Stimulated activated CD8-positive, alpha-beta memory T cell treated with anti-CD3 and anti-CD28 coated beads, Interleukin-15, amount 100 ng/mL, for 4 hours (primary cell): Measurements from ENCODE around the gene DAB2.

Source experiments
- DNase-seq, 2 donors: peaks; one replicate each; pipeline ENCODE4 v3.0.0-alpha.2; 2020; ENCODE audit warnings: low read depth in 2 of 2

DAB2 gene

DNA sequence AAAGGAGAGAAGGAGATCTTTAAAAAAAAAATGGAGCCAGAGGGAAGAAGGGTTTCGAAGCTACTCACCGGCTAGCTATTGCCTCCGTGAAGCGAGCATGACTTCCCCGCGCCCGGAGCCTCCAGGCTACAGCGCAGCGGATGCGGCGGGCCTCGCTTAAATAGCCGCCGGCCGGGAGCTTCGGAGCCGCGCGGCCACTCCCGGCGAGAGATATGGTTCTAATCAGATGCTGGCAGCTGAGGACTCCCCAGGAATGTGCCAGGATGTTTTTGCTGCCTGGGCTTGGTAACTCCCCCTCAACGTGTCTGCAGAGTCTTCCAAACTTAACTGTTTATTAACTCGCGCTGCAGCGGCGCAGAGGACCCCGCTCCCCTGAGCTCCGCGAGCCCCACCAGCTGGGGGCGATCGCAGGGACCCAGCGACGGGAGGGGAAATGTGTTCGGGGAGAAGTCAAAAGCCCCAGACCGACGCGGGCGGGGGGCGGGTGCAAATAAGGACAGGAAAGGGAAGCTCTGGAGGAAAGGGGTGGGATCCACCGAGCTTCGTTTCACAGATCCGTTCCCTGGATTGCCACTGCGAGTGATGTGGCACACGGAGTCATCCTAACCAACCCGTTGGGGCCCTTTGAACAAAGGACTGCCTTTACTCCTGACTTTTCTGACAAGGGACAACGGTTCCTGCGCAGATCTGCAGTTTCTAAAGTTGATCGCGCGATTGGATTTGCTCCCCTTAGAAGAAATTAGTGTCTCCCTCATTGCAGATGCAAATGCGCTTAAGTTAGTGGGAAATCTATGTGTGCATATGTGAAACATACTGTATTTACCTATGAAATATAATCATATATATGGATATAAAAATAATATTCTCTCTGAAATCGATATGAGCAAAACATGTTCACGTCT is at the start of gene DAB2:
Gene DAB2 (minus strand): TSS at position 245 of the 902 bp plus-strand sequence. CDS start 30,660 bp downstream, outside the sequence.
- peak in 1 of 2 donors; percentile 13 for DNase-seq

DNA sequence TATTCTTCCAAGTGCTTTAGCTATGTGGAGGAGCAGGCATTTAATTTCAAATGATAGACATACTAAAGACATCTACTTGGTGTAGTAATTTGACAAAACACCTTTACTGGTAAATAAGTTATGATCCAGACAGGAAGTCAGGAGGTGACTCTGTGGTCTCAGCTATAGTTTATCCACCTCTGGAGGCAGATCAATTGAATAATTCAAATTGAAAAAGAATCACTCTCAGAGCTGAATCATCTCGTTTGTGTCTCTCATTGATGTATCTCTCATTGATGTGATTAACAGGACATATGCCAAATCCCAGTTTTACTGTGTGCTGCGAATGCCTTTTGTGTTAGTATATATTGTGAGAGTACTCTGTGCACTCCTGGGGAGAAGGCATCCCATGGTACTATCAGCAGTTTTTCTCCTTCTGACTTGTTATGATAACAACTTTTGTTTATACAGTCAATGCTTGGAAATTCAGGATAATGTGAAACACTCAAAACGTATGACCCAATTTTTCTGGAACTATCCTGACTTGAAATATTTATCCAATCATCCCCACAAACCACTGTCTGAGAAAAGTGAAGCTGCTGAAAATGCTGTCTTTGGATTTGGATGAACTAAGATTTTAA is 48.5 kb upstream of the DAB2 start:
- DNase-seq = no peak

DNA sequence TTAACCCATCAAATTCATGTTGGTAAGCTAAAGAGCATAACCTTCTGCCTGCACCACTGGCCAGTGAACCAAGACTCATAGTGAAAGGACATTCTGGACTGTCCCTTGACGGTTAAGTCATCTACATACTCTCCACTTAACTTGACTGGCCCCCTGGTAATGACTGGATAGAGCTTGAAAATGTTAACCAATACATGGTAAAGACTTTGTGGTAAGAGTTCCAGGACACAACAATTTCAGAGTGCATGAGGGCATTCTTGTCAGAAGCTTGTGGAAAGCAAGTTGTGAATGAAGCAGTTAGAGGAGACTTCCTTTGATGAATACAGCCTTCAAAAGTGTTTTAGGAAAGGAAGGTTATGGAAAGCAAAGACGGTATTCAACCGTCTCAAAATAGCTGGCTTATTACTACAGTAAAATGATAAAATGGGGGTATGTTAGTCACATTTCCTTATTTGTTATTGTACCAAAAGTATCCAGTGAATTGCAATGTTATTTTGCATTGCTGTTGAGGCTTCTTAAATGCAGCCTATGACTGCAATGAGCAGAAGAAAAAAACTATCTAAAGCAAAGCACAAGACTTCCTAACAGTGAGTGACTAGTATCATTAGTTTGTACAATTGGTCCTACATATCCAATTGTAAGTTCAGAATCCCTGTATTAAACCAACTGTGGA is 47.2 kb upstream of the DAB2 start:
- no peak for DNase-seq

DNA sequence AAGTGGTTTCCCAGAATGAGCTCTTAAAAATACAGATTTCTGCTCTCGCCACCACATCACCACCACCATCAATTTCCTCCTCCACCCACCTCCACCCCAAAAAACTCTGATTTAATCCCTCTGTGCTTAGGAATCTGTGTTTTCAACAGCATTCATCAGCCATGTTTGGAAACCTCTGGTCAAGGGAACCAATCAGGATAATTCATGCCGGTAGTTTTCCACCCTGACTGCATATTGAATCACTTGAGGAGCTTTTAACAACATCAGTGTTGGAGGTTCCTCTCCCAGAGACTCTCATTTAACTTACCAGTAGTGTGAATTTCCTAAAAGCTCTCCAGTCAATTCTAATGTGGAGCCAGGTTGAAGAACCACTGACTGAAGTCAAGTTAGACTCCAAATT is 46.0 kb upstream of the DAB2 start:
- DNase-seq = no peak

DNA sequence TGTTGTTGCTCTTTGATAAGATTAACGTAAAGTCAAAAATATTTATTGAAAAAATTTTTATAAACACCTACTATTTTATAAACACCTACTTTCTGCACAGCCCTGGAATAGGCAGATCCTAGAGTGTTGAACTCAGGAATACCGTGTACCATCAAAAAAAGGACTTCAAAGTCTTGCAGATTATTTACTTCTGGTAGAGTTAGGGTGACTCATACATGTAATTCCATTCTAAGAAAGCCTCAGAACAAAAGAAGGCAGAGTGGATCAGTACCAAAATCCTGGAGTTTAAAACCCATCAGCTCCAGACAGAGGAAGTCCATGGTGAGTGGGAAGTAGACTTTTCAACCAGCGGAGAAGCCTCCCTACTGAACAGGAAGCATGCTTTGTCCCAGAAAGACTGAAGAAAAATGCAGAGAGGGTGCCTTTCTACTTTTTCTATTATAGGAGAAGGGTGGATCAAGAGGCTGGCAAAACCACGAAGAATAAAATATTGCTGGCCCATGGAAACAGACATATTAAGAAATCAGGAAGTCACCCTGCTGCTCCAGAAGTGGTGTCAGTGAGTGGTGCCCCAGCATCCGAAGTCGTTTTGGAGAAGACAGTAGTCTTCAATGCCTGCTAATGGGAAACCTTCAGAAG is 45.1 kb upstream of the DAB2 start:
- DNase-seq = no peak

DNA sequence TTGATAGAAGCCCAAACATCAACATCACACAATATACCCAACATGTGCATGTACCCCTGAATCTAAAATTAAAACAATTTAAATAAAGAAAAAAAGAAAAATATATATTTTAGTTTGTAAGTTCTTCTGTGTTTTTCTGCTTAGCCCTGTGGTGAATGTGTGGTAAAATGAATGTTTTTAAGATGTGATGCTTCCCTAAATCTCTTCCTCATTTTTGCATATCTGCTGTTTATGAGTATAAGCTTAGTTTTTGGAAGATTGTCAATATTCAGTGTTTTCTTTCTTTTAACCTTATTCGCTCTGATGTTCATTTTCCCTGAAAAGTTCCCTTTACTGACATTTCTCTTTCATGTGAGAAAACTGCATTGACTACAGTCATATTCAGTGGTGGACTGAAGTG is 44.4 kb upstream of the DAB2 start:
- DNase-seq = no peak

DNA sequence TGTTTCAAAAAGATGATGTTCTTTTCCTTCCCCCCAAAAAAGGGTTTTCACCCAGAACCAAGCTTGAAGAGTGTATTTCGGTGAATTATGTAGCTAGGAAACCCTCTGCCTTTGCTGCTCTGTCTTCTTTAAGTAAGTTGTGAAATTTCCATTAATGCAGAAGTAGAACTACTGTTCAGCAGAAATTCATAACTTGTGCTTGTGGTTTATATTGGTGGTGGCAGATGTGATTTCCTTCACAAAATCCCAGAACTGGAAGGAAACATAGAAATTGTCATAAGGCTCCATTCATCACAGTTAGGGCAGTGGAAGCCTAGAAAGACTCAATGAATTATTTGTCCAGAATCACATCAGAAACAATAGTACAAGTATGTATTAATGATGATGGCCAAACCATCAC is 42.1 kb upstream of the DAB2 start:
- no peak for DNase-seq

DNA sequence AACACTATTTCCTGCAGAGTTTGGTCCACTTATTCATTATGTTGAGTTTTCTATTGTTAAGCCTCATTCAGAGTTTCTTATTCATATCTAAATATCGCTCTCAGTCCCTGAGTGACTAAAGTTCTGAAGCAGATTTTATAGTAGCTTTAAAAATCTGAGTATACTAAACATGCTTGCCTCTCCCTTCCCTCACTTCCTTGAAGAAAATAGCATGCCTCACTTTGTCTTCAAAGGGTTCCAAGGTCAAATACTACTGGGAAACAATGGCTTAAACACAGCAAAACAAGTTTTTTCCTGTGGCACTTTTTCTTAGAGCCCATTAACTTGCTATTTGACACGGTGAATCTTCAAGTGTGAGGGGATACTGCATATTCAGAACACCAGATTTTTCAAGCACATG is 41.1 kb upstream of the DAB2 start:
- DNase-seq = no peak

DNA sequence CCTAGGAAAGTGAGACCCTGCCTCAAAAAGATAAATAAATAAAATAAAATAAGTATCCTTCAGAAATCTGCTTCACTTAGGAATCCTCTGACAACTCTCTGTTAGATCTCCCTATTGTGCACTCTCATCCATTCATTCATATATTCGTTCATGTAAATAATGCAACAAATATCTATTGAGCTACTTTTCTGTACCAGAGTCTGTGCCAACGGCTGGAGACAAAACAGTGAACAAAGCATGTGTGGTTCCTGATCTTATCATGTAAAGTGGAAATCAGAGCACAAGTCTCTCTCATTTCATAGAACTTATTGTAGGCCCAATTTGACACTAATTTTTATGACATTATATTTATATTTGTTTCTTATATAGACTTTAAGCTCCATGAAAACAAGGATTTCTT is 40.3 kb upstream of the DAB2 start:
- DNase-seq = no peak

DNA sequence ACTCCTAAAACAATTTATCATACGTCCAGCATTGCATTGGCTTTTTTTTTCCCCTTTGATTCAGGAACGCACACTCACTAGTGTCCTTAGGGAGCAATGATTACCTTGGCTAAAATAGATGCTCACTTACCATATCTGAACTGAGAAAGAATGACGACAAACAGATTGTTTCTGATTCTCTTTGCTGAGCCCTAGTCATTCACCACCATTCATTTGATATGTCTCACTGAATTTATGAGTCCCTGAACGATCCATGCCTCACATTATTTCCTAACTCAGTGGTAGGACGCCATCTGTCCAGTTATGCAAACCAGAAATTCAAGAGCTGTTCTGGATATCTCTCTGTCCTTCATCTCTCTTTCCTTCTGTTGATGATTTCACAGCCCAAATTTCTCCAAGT is 39.3 kb upstream of the DAB2 start:
- no peak for DNase-seq

DNA sequence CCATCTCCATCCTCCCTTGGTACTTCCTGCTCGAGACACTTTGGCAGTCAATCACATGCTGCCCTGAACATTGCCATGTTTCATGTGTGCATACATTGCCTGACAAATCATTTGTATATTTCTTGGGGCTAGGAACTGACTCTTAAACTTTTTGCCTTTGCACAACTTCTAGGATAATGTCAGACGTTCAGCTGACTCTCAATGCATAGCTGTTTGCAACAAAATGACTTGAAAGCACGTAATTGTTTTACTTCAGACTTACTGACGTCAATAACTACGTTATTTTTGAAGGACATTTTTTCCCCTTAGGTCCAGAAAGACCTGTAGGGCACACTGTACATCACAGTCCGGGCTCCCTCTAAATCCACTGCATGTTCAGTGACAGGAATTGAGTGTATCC is 37.4 kb upstream of the DAB2 start:
- no peak for DNase-seq

DNA sequence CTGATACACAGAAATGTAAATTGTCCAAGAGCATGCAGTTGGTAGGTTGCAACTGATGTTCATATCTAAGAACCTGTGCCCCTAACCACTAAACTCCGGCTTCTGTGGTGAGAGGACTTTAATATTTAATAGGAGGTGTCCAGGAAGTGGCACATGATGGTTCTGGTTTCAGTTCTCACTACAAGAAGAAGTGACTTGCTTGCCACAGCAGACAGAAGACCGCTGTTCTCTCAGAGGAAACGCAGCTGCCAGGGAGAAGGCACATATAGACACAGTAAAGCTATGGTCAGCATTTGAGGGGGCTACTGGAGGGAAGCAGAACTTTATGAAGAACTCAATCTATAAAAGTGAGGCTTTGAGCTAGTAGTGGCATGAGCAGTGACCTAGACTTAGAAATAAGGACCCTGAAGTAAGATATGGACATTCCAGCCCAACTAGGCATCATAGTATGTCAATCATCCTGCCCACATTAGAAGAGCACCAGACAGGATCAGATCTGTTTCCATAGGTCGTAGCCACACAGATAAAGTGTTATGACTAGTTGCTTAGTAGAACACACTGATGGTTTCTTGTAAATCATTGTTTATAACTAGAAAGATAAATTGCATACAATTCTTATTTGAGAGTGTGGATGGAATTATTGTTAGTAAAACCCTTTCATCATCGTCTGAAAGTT is 36.4 kb upstream of the DAB2 start:
- no peak for DNase-seq

DNA sequence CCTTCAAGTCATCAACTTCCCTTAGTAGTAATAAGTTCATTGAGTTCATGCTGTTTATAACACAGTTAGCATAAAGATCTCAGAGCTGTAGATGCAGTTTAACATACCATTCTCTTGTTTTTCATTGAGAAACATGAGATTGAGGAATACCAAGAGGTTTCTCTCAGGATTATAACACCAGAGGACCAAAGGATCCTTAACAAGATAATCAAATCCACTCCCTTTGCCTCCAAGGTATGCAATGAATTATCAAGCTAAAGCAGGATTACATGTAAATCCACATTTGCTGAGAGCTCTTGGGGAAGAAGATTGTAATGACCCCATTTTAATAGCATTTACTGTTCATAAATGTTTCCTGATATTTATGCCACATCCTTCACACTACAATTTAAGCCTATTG is 35.1 kb upstream of the DAB2 start:
- DNase-seq = no peak

DNA sequence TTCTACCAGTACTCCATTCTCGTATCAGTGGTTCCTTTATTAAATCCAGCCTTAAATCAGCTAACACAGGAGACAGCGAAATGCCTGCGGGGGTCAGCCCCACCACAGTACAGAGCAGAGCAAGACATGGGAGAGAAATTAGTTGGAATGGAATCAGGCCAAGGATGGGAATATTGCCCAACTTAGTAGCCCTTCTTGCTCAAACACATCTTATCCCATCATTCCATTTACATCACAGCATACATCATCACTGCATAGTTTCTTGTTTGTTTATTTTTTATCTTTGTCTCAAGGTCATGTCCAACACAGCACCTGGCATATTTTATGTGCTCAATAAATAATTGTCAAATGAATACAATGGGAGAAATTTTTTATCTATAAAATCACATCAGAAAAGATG is 34.3 kb upstream of the DAB2 start:
- DNase-seq = no peak

DNA sequence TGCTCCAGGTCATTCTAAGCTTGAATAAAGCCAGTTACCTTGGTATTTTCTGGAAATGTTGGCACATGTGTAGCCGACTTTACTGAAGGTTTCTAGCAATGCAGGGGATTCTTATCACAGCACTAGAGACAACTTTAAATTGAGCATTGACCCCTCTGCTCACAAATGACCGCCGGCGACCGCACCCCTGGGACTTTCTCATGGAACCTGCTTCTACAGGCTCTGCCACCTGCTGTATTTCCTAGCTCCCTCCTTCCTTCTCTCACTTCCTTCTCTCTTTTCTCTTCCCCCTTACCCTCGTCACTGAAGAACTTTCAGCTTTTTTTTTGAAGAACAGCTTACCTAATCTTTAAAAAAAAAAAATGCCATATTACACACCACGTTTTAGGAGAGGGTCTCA is 30.9 kb upstream of the DAB2 start:
- DNase-seq = no peak

DNA sequence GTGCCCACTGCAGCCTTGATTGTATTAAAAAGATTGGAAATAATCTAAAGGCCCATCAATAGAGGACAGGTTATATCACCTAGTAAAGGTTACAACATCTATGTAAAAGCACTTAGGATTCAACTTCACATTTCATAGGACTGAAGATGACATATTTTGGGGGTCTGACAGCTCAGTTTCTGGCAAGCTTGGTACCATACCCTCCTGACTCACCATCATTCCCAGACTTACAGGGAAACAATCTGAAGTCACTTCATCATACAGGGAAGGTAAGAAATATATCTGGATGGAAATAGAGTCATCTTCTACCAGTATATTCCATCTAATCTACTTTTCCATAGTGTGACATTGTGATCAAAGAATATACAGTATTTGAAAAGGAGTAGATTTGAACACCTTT is 28.8 kb upstream of the DAB2 start:
- no peak for DNase-seq

DNA sequence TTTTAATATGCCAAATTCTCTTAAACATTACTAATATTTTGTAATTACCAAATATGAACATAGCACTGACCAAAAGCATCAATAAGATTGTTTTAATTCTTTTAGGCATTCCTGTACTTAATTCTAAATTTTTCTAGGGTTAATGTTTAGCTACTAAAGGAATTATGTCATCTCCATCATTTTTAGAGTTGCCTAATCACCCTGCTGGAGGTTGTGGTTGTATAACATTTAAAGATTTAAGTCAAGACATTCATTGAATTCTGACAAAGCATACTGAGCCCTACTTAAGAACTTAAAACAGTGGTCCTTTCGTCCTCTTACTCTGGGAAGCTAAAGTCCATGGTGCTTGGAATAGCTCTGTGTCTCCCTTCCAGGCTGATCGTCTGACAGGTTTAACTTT is 28.1 kb upstream of the DAB2 start:
- no peak for DNase-seq

DNA sequence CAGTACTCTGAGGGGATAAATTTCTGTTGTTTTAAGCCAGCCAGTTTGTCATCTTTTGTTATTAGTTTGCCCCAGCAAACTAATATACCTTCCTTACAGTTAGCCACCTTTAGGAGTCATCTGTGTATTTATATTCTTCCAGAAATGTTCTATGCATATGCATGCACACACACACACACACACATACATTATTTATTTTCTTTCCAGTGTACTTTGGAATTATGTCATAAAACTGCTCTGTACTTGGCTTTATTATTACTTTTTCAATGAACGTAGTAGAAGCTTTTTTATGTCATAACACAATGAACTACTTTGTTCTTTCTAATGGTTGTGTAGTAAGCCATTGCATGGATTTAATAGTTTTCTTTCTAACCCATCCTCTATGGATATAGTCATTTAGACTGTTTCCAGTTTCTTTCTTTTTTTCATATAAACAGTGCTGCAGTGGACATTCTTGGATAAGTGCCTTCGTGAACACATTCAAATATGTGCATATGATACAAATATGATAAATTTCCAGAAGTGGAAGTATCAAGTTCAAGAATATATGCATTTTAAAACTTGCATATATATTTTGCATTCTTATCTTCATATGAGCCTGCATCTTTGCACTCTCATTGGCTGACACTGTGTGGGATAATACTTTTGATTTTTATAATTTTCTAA is 26.6 kb upstream of the DAB2 start:
- DNase-seq = no peak

DNA sequence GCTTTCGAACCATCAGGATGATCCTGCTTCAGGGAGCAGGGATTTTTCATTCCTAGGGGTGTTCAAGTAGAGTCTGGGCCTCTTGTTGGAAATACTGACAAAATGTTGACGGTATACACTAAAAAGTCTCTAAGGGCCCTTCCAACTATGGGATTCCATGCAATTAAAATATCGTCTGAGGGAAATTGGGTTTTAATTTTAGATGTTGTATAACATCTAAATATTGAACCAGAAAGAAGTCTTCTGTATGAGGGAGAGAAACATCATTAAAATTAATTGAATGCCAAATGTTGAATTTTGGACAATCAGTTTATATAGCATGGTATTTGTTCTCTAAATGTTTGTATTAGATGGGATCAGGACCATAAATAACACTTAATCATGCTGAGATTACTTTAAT is 25.7 kb upstream of the DAB2 start:
- no peak for DNase-seq

DNA sequence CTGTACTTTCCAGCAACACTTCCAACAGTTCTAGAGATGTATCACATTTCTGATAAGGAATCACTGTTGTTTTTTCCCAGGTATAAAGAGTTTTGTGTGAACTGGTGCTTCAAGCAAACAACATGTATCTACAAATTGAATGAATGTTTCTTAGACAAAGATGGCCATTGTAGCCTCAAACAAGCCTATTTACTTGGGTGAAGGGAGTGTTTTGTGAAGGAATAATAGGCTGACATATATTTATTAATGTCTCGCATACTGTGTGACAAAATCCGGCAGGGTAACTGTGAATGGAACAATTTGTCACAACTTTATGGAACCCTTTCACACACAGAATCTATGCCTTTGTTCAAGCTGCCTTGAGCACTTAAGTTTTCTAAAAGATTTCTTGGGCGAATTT is 24.8 kb upstream of the DAB2 start:
- no peak for DNase-seq

DNA sequence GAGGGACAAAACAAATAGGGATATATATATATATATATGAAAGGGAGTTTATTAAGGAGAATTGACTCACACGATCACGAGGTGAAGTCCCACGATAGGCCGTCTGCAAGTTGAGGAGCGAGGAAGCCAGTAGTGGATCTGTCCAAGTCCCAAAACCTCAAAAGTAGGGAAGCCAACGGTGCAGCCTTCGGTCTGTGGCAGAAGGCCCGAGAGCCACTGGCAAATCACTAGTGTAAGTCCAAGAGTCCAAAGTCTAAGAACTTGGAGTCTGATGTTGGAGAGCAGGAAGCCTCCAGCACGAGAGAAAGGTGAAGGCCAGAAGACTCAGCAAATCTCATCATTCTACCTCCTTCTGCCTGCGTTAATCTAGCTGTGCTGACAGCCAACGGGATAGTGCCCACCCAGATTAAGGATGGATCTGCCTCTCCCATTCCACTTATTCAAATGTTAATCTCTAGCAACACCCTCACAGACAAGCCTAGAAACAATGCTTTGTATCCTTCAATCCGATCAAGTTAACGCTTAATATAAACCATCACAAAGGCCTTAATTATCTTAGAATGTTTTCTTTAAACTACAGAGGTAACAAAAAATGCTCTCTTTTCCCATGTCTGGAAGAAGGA is 23.8 kb upstream of the DAB2 start:
- DNase-seq = no peak
